H9 (cell line): Measurements from ENCODE around the gene FANCE. TPM values are rescaled to one million over a fixed set of nuclear protein-coding genes. Genes with fewer than 3 reads are reported as not detected.

Source experiments
- DNase-seq: peaks from one replicate; pipeline ENCODE4 v3.0.0-alpha.2; 2017
- H2AFZ ChIP-seq: one replicate; pipeline ENCODE4 v1.6.1; 2013; ENCODE audit warnings: mild to moderate bottlenecking, low read length, control low read depth, moderate library complexity
- H2AK5ac ChIP-seq: 2 replicates; pipeline ENCODE4 v1.6.1; 2013; ENCODE audit warnings: low read length, control low read depth, mixed read lengths; ENCODE audit not compliant: insufficient read length
- H2BK120ac ChIP-seq: one replicate; pipeline ENCODE4 v1.6.1; 2013; ENCODE audit warnings: low read depth, mild to moderate bottlenecking, low read length, control low read depth, inconsistent platforms; ENCODE audit not compliant: poor library complexity, severe bottlenecking
- H2BK12ac ChIP-seq: 2 replicates; pipeline ENCODE4 v1.6.1; 2013; ENCODE audit warnings: low read length, control low read depth, mixed read lengths, low read depth; ENCODE audit not compliant: insufficient read length
- H2BK15ac ChIP-seq: 2 replicates; pipeline ENCODE4 v1.6.1; 2013; ENCODE audit warnings: low read depth, low read length, control low read depth
- H2BK20ac ChIP-seq: one replicate; pipeline ENCODE4 v1.6.1; 2013; ENCODE audit warnings: low read depth, mild to moderate bottlenecking, low read length, control low read depth, inconsistent platforms; ENCODE audit not compliant: poor library complexity, severe bottlenecking
- H2BK5ac ChIP-seq: 2 replicates; pipeline ENCODE4 v1.6.1; 2013; ENCODE audit warnings: low read length, control low read depth, mixed read lengths; ENCODE audit not compliant: insufficient read length
- H3K14ac ChIP-seq: 2 replicates; pipeline ENCODE4 v1.6.1; 2013; ENCODE audit warnings: low read length, control low read depth; ENCODE audit not compliant: insufficient read depth
- H3K18ac ChIP-seq: 2 replicates; pipeline ENCODE4 v1.6.1; 2013; ENCODE audit warnings: low read depth, mild to moderate bottlenecking, mixed read lengths, low read length, control low read depth; ENCODE audit not compliant: insufficient read length
- H3K23ac ChIP-seq: 2 replicates; pipeline ENCODE4 v1.6.1; 2013; ENCODE audit warnings: low read length, control low read depth, mixed read lengths, low read depth; ENCODE audit not compliant: insufficient read length
- H3K23me2 ChIP-seq: 2 replicates; pipeline ENCODE4 v1.6.1; 2013; ENCODE audit warnings: low read depth, mild to moderate bottlenecking, mixed read lengths, low read length, control low read depth; ENCODE audit not compliant: insufficient read length, poor library complexity, severe bottlenecking
- H3K27ac ChIP-seq: 2 replicates; pipeline ENCODE4 v1.5.1; 2013; ENCODE audit warnings: low read length, control low read depth, mixed read lengths, low read depth; ENCODE audit not compliant: insufficient read length
- H3K27me3 ChIP-seq: 2 replicates; pipeline ENCODE4 v1.6.1; 2013; ENCODE audit warnings: low read length, control low read depth, inconsistent platforms; ENCODE audit not compliant: insufficient read depth
- H3K4ac ChIP-seq: 2 replicates; pipeline ENCODE4 v1.6.1; 2013; ENCODE audit warnings: low read depth, mild to moderate bottlenecking, control low read depth, inconsistent platforms, low read length, moderate library complexity
- H3K4me1 ChIP-seq: 2 replicates; pipeline ENCODE4 v1.6.1; 2013; ENCODE audit warnings: low read length, control low read depth, inconsistent platforms; ENCODE audit not compliant: insufficient read depth
- H3K4me2 ChIP-seq: 2 replicates; pipeline ENCODE4 v1.6.1; 2013; ENCODE audit warnings: low read length, control low read depth, mixed read lengths; ENCODE audit not compliant: insufficient read length, insufficient read depth
- H3K56ac ChIP-seq: 2 replicates; pipeline ENCODE4 v1.6.1; 2013; ENCODE audit warnings: low read depth, mild to moderate bottlenecking, mixed read lengths, low read length, control low read depth; ENCODE audit not compliant: insufficient read length
- H3K79me1 ChIP-seq: 2 replicates; pipeline ENCODE4 v1.6.1; 2013; ENCODE audit warnings: low read depth, mild to moderate bottlenecking, moderate library complexity, low read length, control low read depth, inconsistent platforms; ENCODE audit not compliant: insufficient read depth, poor library complexity, severe bottlenecking
- H3K79me2 ChIP-seq: 2 replicates; pipeline ENCODE4 v1.6.1; 2013; ENCODE audit warnings: low read length, control low read depth, inconsistent platforms; ENCODE audit not compliant: insufficient read depth
- H3K9ac ChIP-seq: 2 replicates; pipeline ENCODE4 v1.6.1; 2013; ENCODE audit warnings: low read length, control low read depth, mixed read lengths; ENCODE audit not compliant: insufficient read length; ENCODE audit errors: extremely low read depth
- H3K9me3 ChIP-seq: one replicate; pipeline ENCODE4 v1.6.1; 2013; ENCODE audit warnings: low read depth, low read length, inconsistent platforms; ENCODE audit not compliant: control insufficient read depth
- H3T11ph ChIP-seq: one replicate; pipeline ENCODE4 v1.6.1; 2013; ENCODE audit warnings: mild to moderate bottlenecking, low read length, control low read depth, inconsistent platforms
- H4K20me1 ChIP-seq: one replicate; pipeline ENCODE4 v1.6.1; 2013; ENCODE audit not compliant: control insufficient read depth, insufficient read length, insufficient read depth
- H4K5ac ChIP-seq: 2 replicates; pipeline ENCODE4 v1.6.1; 2013; ENCODE audit warnings: low read depth, mild to moderate bottlenecking, mixed read lengths, low read length, control low read depth; ENCODE audit not compliant: insufficient read length
- H4K8ac ChIP-seq: replicated peaks from 2 replicates; pipeline ENCODE4 v1.6.1; 2013; ENCODE audit warnings: low read length, control low read depth, mixed read lengths, low read depth; ENCODE audit not compliant: insufficient read length
- H4K91ac ChIP-seq: 2 replicates; pipeline ENCODE4 v1.6.1; 2013; ENCODE audit warnings: low read depth, mild to moderate bottlenecking, moderate library complexity, mixed read lengths, low read length, control low read depth; ENCODE audit not compliant: insufficient read length
- H3K27ac Mint-ChIP-seq, 3 experiments: 2 replicates in 2 of 3; 3 replicates in 1 of 3; pipeline ENCODE4 v1.8.0; 2020 to 2021; ENCODE audit warnings: mixed read lengths in 3 of 3, mild to moderate bottlenecking in 1 of 3, moderate library complexity in 1 of 3
- H3K27me3 Mint-ChIP-seq: 2 replicates; pipeline ENCODE4 v1.8.0; 2021; ENCODE audit warnings: low read depth, mild to moderate bottlenecking, moderate library complexity, mixed read lengths
- H3K36me3 Mint-ChIP-seq, 3 experiments: 2 replicates in 2 of 3; 3 replicates in 1 of 3; pipeline ENCODE4 v1.8.0; 2020 to 2021; ENCODE audit warnings: low read depth in 3 of 3, mixed read lengths in 3 of 3; ENCODE audit not compliant: insufficient read depth in 1 of 3
- H3K4me1 Mint-ChIP-seq, 2 experiments: 2 replicates each; pipeline ENCODE4 v1.8.0; 2020; ENCODE audit warnings: mixed read lengths in 2 of 2
- H3K4me3 Mint-ChIP-seq, 2 experiments: 2 replicates in 1 of 2; 3 replicates in 1 of 2; pipeline ENCODE4 v1.8.0; 2020 to 2021; ENCODE audit warnings: mild to moderate bottlenecking in 2 of 2, mixed read lengths in 2 of 2, moderate library complexity in 1 of 2
- H3K9me3 Mint-ChIP-seq, 2 experiments: 2 replicates in 1 of 2; 3 replicates in 1 of 2; pipeline ENCODE4 v1.8.0; 2020; ENCODE audit warnings: mild to moderate bottlenecking in 2 of 2, mixed read lengths in 2 of 2, moderate library complexity in 1 of 2
- WGBS: extraction: QIAGEN DNeasy Blood & Tissue Kit; methylation state at CpG from one replicate; pipeline ENCODE4 v1.1.7; 2013; ENCODE audit warnings: missing lambda C conversion rate, low lambda C conversion rate, mixed read lengths; ENCODE audit not compliant: insufficient read length; ENCODE audit errors: extremely low coverage; 5-methylcytosine and 5-hydroxymethylcytosine counted together
- total RNA-seq: library from RNA; stranded (reverse); gene quantifications from 2 replicates; pipeline ENCODE4 v1.2.1, GENCODE V29; 2021
- TF ChIP-seq, protein P1 (sequence below): fragments of 200-600 bp; sonication (generic); conservative IDR thresholded peaks from 3 replicates; pipeline ENCODE4 v1.8.0; 2021; ENCODE audit warnings: antibody characterized with exemption, mild to moderate bottlenecking

The FANCE gene
- total RNA-seq, 1 experiment from 2014 or later = 8.4 TPM

DNA sequence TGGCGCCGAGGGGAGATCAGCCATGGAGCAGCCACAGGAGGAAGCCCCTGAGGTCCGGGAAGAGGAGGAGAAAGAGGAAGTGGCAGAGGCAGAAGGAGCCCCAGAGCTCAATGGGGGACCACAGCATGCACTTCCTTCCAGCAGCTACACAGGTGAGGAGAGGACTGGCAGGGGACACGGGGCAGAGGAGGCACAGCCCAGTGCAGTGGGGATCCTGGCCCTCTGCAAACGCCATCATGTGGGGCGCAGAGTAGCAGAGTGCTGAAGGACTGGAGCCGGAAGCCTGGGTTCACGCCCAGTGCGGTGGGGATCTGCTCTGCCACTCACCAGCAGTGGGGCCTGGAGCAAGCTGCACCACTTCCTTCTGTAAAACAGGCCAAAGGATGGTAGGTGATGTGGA, 41.1 kb upstream of the FANCE start:
- Histone ChIP-seq H2BK12ac (no peak overlapping the region), H2BK120ac (no peak overlapping the region), H2AK5ac (no peak overlapping the region), H3K9ac (no peak overlapping the region), H3K4me2 (no peak overlapping the region), H3K18ac (no peak overlapping the region), H2BK20ac (no peak overlapping the region), H4K5ac (no peak overlapping the region), H3K23ac (no peak overlapping the region), H3K14ac (peak overlapping the region; percentile 49; the same call in 1 of the 2 replicates), H3T11ph (no peak overlapping the region), H3K4ac (no peak overlapping the region), H2AFZ (no peak overlapping the region), H3K56ac (no peak overlapping the region), H4K8ac (no peak overlapping the region), H4K20me1 (no peaks in the 10 kb centered on the region), H3K79me1 (no peaks in the 10 kb centered on the region), H2BK5ac (no peak overlapping the region), H3K27me3 (no peaks in the 10 kb centered on the region), H3K4me1 (no peaks in the 10 kb centered on the region), H4K91ac (no peak overlapping the region), H3K9me3 (no peaks in the 10 kb centered on the region), H2BK15ac (no peak overlapping the region), H3K79me2 (no peaks in the 10 kb centered on the region), H3K23me2 (no peaks in the 10 kb centered on the region), H3K27ac (no peak overlapping the region)
- H3K4me3 Mint-ChIP-seq = no peak overlapping the region
- H3K36me3 Mint-ChIP-seq = peaks cover 0 to 7% (median 7%) of the 10 kb centered on the region in 3 experiments; a peak in 5 of 7 replicates
- TF ChIP-seq, protein P1, sequence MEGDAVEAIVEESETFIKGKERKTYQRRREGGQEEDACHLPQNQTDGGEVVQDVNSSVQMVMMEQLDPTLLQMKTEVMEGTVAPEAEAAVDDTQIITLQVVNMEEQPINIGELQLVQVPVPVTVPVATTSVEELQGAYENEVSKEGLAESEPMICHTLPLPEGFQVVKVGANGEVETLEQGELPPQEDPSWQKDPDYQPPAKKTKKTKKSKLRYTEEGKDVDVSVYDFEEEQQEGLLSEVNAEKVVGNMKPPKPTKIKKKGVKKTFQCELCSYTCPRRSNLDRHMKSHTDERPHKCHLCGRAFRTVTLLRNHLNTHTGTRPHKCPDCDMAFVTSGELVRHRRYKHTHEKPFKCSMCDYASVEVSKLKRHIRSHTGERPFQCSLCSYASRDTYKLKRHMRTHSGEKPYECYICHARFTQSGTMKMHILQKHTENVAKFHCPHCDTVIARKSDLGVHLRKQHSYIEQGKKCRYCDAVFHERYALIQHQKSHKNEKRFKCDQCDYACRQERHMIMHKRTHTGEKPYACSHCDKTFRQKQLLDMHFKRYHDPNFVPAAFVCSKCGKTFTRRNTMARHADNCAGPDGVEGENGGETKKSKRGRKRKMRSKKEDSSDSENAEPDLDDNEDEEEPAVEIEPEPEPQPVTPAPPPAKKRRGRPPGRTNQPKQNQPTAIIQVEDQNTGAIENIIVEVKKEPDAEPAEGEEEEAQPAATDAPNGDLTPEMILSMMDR = no peak
- DNase-seq = no peak
- WGBS = no CpG with 5 or more reads among the region's 9 CpGs
- no peaks in the 10 kb centered on the region for H3K27me3 Mint-ChIP-seq
- H3K27ac Mint-ChIP-seq = peak overlapping the region; percentile 15 to 85 (median 63); a peak in 3 of 7 replicates
- peaks cover 11 to 13% of the 10 kb centered on the region in 2 experiments for H3K4me1 Mint-ChIP-seq
- no peaks in the 10 kb centered on the region for H3K9me3 Mint-ChIP-seq
